ENCODE results near the gene BRK1. TPM values are rescaled to one million over a fixed set of nuclear protein-coding genes. Genes with fewer than 3 reads are reported as not detected.
A peak's percentile ranks its signal among the peaks of the same experiment; 100 is the strongest.
"Not testable (repeated sequence)": the region's sequence is repeated elsewhere in the genome, so short reads cannot be mapped to it uniquely, and the experiment has no call there.

BRK1 gene
- total RNA-seq, 5 donors from 2014 or later (not counting 1 experiment from before 2014, with no cell fraction given), result 53.9 to 74.9 (median 60.9) TPM

DNA sequence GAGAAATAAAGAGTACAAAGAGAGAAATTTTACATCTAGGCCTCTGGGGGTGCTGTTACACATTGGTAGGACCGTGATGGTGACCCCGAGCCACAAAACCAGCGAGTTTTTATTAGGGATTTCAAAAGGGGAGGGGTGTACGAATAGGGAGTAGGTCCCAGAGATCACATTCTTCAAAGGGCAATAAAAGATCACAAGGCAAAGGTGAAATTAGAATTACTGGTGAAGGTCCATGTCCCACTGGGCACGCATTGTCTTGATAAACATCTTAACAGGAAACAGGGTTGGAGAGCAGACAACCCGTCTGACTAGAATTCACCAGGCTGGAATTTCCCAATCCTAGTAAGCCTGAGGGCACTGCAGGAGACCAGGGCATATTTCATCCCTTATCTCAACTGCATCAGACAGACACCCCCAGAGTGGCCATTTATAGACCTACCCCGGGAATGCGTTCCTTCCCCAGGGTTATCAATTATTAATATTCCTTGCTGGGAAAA is 53.6 kb downstream of the BRK1 start:
- Histone ChIP-seq H3K4me1 (ENCODE audit: control insufficient read depth in 1 of 2, extremely low read depth in 1 of 2, insufficient read depth in 2 of 2, low read length in 2 of 2) (peaks cover 5 to 24% of the 10 kb centered on the region in 2 experiments), H3K27me3 (replicated peaks in 1 of 2; ENCODE audit: control insufficient read depth in 2 of 2, extremely low read depth in 1 of 2, insufficient read depth in 2 of 2, low read length in 1 of 2) (no peaks in the 10 kb centered on the region), H3K27ac (ENCODE audit: low read length) (no peak overlapping the region), H3K9me3 (no peaks in the 10 kb centered on the region), H3K36me3 (ENCODE audit: control insufficient read depth in 2 of 2, extremely low read depth in 1 of 2, insufficient read depth in 1 of 2, low read length in 1 of 2) (no peaks in the 10 kb centered on the region), H3K4me3 (ENCODE audit: control insufficient read depth in 1 of 2, extremely low read depth in 1 of 2, low read length in 1 of 2) (no peak overlapping the region)
- no peak for ATAC-seq (replicated peaks in 1 of 4)
- H3K27ac Mint-ChIP-seq, result no peak overlapping the region
- POLR2A ChIA-PET, result interaction anchor here (0.5 to 0.6 kb wide), 2 partner anchors 17 to 54 kb away, joined by 3 to 4 read pairs; no protein-coding TSS in a partner anchor
- no peak overlapping the region for H3K4me3 Mint-ChIP-seq
- DNase-seq, result no peak
- peaks cover 21% of the 10 kb centered on the region for H3K36me3 Mint-ChIP-seq
- no peaks in the 10 kb centered on the region for H3K27me3 Mint-ChIP-seq
- peaks cover 24 to 31% (median 25%) of the 10 kb centered on the region in 3 donors for H3K4me1 Mint-ChIP-seq
- peaks cover 0 to 9% (median 6%) of the 10 kb centered on the region in 3 donors for H3K9me3 Mint-ChIP-seq
- CTCF ChIA-PET, result no interaction called here
- WGBS (ENCODE audit: insufficient coverage), result 80% methylated on average over 5 of the region's 8 CpGs

DNA sequence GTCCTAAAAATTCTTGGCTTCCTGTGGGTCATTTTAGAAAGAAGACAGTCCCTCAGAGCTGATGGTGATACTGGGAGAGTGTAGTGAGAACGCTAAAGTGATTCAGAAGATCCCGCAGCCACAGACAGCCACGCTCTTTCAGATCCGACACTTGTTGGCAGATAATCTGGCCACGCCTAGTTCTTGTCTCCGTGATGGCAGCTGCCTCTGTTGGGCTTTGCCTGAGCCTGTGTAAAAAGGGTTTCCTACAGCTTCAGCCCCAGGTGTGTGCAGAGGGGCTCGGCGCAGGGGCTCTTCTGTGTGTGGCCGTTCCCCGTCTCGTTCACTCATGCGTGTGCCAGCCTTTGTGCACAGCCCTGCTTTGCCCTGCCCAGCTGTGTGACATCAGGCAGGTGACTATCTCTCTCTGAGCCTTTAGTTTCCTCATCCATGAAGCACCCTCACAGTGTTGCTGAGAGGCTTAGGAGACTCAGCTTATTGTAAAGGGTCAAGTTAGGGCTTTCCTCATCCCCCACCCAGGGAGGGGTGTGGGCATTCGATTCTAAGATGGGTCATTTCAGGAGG is 55.5 kb downstream of the BRK1 start:
- no peaks in the 10 kb centered on the region for H3K9me3 ChIP-seq
- Mint-ChIP-seq H3K4me3 (no peak overlapping the region), H3K9me3 (peaks cover 0 to 9% (median 6%) of the 10 kb centered on the region in 3 donors), H3K27me3 (no peaks in the 10 kb centered on the region), H3K4me1 (peaks cover 18 to 28% (median 24%) of the 10 kb centered on the region in 3 donors), H3K27ac (no peak overlapping the region), H3K36me3 (peaks cover 21% of the 10 kb centered on the region)
- H3K36me3 ChIP-seq (ENCODE audit: control insufficient read depth in 2 of 2, extremely low read depth in 1 of 2, insufficient read depth in 1 of 2, low read length in 1 of 2), result no peaks in the 10 kb centered on the region
- no peak overlapping the region for H3K27ac ChIP-seq (ENCODE audit: low read length)
- CTCF ChIA-PET, result interaction anchor here in 1 of 2 donors (0.6 to 0.7 kb wide), 2 partner anchors 22 to 79 kb away, joined by 3 read pairs; no protein-coding TSS in a partner anchor
- DNase-seq (no peak), ATAC-seq (replicated peaks in 1 of 4) (no peak)
- WGBS (ENCODE audit: insufficient coverage), result 86% methylated on average over 9 of the region's 13 CpGs
- H3K4me3 ChIP-seq (ENCODE audit: control insufficient read depth in 1 of 2, extremely low read depth in 1 of 2, low read length in 1 of 2), result no peak overlapping the region
- H3K27me3 ChIP-seq (replicated peaks in 1 of 2; ENCODE audit: control insufficient read depth in 2 of 2, extremely low read depth in 1 of 2, insufficient read depth in 2 of 2, low read length in 1 of 2), result no peaks in the 10 kb centered on the region
- peaks cover 3 to 8% of the 10 kb centered on the region in 2 experiments for H3K4me1 ChIP-seq (ENCODE audit: control insufficient read depth in 1 of 2, extremely low read depth in 1 of 2, insufficient read depth in 2 of 2, low read length in 2 of 2)
- POLR2A ChIA-PET, result interaction anchor here in 1 of 2 donors (0.6 kb wide), 1 partner anchor 77 kb away, joined by 8 read pairs; the partner anchor contains the start of gene TATDN2

- peak overlapping the region in 1 of 2 donors; percentile 16 for H3K27ac Mint-ChIP-seq
- no peak overlapping the region for H3K4me3 Mint-ChIP-seq
- POLR2A ChIA-PET, result interaction anchor here (0.5 to 0.6 kb wide), 2 partner anchors 21 to 73 kb away, joined by 3 to 8 read pairs; no protein-coding TSS in a partner anchor
- Histone ChIP-seq H3K27ac (ENCODE audit: low read length) (no peak overlapping the region), H3K4me1 (ENCODE audit: control insufficient read depth in 1 of 2, extremely low read depth in 1 of 2, insufficient read depth in 2 of 2, low read length in 2 of 2) (peaks cover 0 to 6% of the 10 kb centered on the region in 2 experiments), H3K4me3 (ENCODE audit: control insufficient read depth in 1 of 2, extremely low read depth in 1 of 2, low read length in 1 of 2) (no peak overlapping the region), H3K36me3 (ENCODE audit: control insufficient read depth in 2 of 2, extremely low read depth in 1 of 2, insufficient read depth in 1 of 2, low read length in 1 of 2) (no peaks in the 10 kb centered on the region), H3K9me3 (no peaks in the 10 kb centered on the region), H3K27me3 (replicated peaks in 1 of 2; ENCODE audit: control insufficient read depth in 2 of 2, extremely low read depth in 1 of 2, insufficient read depth in 2 of 2, low read length in 1 of 2) (no peaks in the 10 kb centered on the region)
- H3K4me1 Mint-ChIP-seq, result peaks cover 9 to 17% (median 14%) of the 10 kb centered on the region in 3 donors
- no peaks in the 10 kb centered on the region for H3K27me3 Mint-ChIP-seq
- DNase-seq (no peak), ATAC-seq (replicated peaks in 1 of 4) (no peak)
- WGBS (ENCODE audit: insufficient coverage), result 84% methylated on average over 3 of the region's 10 CpGs
- H3K9me3 Mint-ChIP-seq, result peaks cover 0 to 9% (median 6%) of the 10 kb centered on the region in 3 donors
- peaks cover 16% of the 10 kb centered on the region for H3K36me3 Mint-ChIP-seq
- CTCF ChIA-PET, result interaction anchor here in 1 of 2 donors (0.7 kb wide), 1 partner anchor 88 kb away, joined by 4 read pairs; no protein-coding TSS in a partner anchor
Measured at GRCh38 chr3:10173095-10173925, 57.8 kb downstream of the BRK1 start.

GRCh38 chr3:10173926-10174435 is 58.5 kb downstream of the BRK1 start:
- Mint-ChIP-seq H3K27me3 (no peaks in the 10 kb centered on the region), H3K4me1 (peaks cover 9 to 15% (median 12%) of the 10 kb centered on the region in 3 donors), H3K9me3 (peaks cover 0 to 3% (median 2%) of the 10 kb centered on the region in 3 donors), H3K4me3 (no peak overlapping the region), H3K27ac (peak overlapping the region in 1 of 2 donors; percentile 32), H3K36me3 (peaks cover 12% of the 10 kb centered on the region)
- no CpG with 5 or more reads among the region's 6 CpGs for WGBS (ENCODE audit: insufficient coverage)
- H3K27me3 ChIP-seq (replicated peaks in 1 of 2; ENCODE audit: control insufficient read depth in 2 of 2, extremely low read depth in 1 of 2, insufficient read depth in 2 of 2, low read length in 1 of 2), result no peaks in the 10 kb centered on the region
- no peaks in the 10 kb centered on the region for H3K36me3 ChIP-seq (ENCODE audit: control insufficient read depth in 2 of 2, extremely low read depth in 1 of 2, insufficient read depth in 1 of 2, low read length in 1 of 2)
- H3K4me1 ChIP-seq (ENCODE audit: control insufficient read depth in 1 of 2, extremely low read depth in 1 of 2, insufficient read depth in 2 of 2, low read length in 2 of 2), result peaks cover 0 to 6% of the 10 kb centered on the region in 2 experiments
- ATAC-seq (replicated peaks in 1 of 4) (no peak), DNase-seq (peak in 1 of 35 experiments; percentile 23)
- H3K27ac ChIP-seq (ENCODE audit: low read length), result no peak overlapping the region
- ChIA-PET POLR2A (no interaction called here), CTCF (no interaction called here)
- no peak overlapping the region for H3K4me3 ChIP-seq (ENCODE audit: control insufficient read depth in 1 of 2, extremely low read depth in 1 of 2, low read length in 1 of 2)
- H3K9me3 ChIP-seq, result no peaks in the 10 kb centered on the region

DNA sequence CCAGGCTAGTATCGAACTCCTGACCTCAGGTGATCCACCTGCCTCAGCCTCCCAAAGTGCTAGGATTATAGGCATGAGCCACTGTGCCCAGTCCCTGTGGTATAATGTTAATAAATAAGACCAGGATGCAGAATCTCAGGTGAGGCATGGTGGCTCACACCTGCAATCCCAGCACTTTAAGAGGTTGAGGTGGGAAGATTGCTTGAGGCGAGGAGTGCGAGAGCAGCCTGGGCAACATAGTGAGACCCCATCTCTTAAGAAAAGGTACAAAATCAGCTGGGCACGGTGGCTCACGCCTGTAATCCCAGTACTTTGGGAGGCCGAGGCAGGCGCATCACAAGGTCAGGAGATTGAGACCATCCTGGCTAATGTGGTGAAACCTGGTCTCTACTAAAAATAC is 59.9 kb downstream of the BRK1 start:
- CTCF ChIA-PET; H3K27me3 Mint-ChIP-seq; H3K9me3 ChIP-seq; H3K4me3 ChIP-seq (ENCODE audit: control insufficient read depth in 1 of 2, extremely low read depth in 1 of 2, low read length in 1 of 2); H3K36me3 ChIP-seq (ENCODE audit: control insufficient read depth in 2 of 2, extremely low read depth in 1 of 2, insufficient read depth in 1 of 2, low read length in 1 of 2); DNase-seq; H3K27me3 ChIP-seq (replicated peaks in 1 of 2; ENCODE audit: control insufficient read depth in 2 of 2, extremely low read depth in 1 of 2, insufficient read depth in 2 of 2, low read length in 1 of 2); ATAC-seq (replicated peaks in 1 of 4); H3K4me3 Mint-ChIP-seq; H3K27ac Mint-ChIP-seq; H3K27ac ChIP-seq (ENCODE audit: low read length); H3K4me1 ChIP-seq (ENCODE audit: control insufficient read depth in 1 of 2, extremely low read depth in 1 of 2, insufficient read depth in 2 of 2, low read length in 2 of 2); H3K9me3 Mint-ChIP-seq: not testable (repeated sequence)
- 94% methylated on average over 4 of the region's 7 CpGs for WGBS (ENCODE audit: insufficient coverage)
- peaks cover 9 to 18% (median 15%) of the 10 kb centered on the region in 3 donors for H3K4me1 Mint-ChIP-seq
- POLR2A ChIA-PET, result interaction anchor here in 1 of 2 donors (0.7 kb wide), 1 partner anchor 406 kb away, joined by 7 read pairs; no protein-coding TSS in a partner anchor
- peaks cover 14% of the 10 kb centered on the region for H3K36me3 Mint-ChIP-seq

DNA sequence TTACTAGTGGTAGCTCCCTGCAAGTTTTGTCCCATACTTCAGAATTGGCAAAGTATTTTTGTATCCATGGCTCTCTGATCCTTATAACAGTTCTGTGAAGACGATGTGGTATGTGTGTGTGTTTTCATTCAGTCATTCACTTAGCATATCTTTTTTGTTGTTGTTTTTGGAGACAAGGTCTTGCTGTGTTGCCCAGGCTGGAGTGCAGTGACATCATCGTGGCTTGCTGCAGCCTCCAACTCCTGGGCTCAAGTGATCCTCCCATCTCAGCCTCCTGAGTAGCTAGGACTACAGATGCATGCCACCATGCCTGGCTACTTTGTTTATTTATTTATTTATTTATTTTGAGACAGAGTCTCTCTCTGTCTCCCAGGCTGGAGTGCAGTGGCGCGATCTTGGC is 60.7 kb downstream of the BRK1 start:
- POLR2A ChIA-PET; ATAC-seq (replicated peaks in 1 of 4): not testable (repeated sequence)

More for the DNA sequence above, 60.7 kb downstream of the BRK1 start:
- not testable (repeated sequence) for H3K36me3 ChIP-seq (ENCODE audit: control insufficient read depth in 2 of 2, extremely low read depth in 1 of 2, insufficient read depth in 1 of 2, low read length in 1 of 2); H3K27me3 Mint-ChIP-seq; H3K4me3 ChIP-seq (ENCODE audit: control insufficient read depth in 1 of 2, extremely low read depth in 1 of 2, low read length in 1 of 2); DNase-seq; H3K9me3 ChIP-seq; H3K4me1 ChIP-seq (ENCODE audit: control insufficient read depth in 1 of 2, extremely low read depth in 1 of 2, insufficient read depth in 2 of 2, low read length in 2 of 2); H3K9me3 Mint-ChIP-seq; H3K4me3 Mint-ChIP-seq; H3K27ac ChIP-seq (ENCODE audit: low read length); H3K27ac Mint-ChIP-seq; H3K27me3 ChIP-seq (replicated peaks in 1 of 2; ENCODE audit: control insufficient read depth in 2 of 2, extremely low read depth in 1 of 2, insufficient read depth in 2 of 2, low read length in 1 of 2)
- Mint-ChIP-seq H3K36me3 (peaks cover 11% of the 10 kb centered on the region), H3K4me1 (peaks cover under 1 to 17% (median 15%) of the 10 kb centered on the region in 3 donors)
- WGBS (ENCODE audit: insufficient coverage), result 40% methylated on average over 1 of the region's 4 CpGs
- CTCF ChIA-PET, result interaction anchor here in 1 of 2 donors (0.6 to 1.2 kb wide), 2 partner anchors 24 to 434 kb away, joined by 4 to 7 read pairs; no protein-coding TSS in a partner anchor

Data from T-cell (primary cell).